Esophagus mucosa (tissue), 1 donor: ENCODE measurements around the gene CD83. TPM values are rescaled to one million over a fixed set of nuclear protein-coding genes. Genes with fewer than 3 reads are reported as not detected.
"Not testable (repeated sequence)": the region's sequence is repeated elsewhere in the genome, so short reads cannot be mapped to it uniquely, and the experiment has no call there.

Source experiments
- ATAC-seq: fragments of 200-7000 bp; cut with Tn5 transposase; one replicate; pipeline ENCODE4 v1.9.1; 2020
- total RNA-seq: library from RNA; stranded (reverse); gene quantifications from one replicate; pipeline ENCODE4 v1.2.4, GENCODE V29; 2023
- donor health status: DM: yes; HTN: yes; CAD: no.

Gene CD83
- total RNA-seq, 1 donor from 2014 or later = 0.48 TPM

GRCh38 chr6:14149739-14150130, 32.2 kb downstream of the CD83 start:
- no peak for ATAC-seq

DNA sequence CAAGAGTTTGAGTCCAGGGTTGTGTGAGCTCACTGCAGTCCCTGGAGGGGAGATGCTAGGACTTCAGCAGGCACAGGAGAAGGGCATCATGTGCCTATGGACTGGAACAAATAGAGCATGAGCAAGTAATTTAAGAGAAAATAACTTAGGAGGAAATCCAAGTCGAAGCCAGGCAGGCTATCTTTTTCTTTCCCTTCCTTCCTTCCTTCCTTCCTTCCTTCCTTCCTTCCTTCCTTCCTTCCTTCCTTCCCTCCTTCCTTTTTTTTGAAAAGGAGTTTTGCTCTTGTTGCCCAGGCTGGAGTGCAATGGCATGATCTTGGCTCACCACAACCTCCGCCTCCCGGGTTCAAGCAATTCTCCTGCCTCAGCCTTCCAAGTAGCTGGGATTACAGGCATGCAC, 33.7 kb downstream of the CD83 start:
- ATAC-seq = not testable (repeated sequence)

DNA sequence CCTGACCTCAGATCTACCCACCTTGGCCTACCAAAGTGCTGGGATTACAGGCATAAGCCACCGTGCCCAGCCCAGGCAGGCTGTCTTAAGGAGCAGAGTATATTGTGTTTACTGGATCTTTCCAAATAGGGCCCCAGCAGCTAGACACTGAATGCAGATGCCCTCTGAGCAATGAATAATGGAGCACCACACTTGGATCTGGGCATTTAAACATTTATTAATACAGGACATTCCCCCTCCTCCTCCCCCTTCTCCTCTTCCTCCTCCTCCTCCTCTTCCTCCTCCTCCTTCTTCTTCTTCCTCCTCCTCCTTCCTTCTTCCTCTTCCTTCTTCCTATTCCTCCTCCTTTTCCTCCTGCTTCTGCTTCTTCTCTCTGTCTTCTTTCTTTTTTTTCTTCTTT, 34.2 kb downstream of the CD83 start:
- no peak for ATAC-seq

DNA sequence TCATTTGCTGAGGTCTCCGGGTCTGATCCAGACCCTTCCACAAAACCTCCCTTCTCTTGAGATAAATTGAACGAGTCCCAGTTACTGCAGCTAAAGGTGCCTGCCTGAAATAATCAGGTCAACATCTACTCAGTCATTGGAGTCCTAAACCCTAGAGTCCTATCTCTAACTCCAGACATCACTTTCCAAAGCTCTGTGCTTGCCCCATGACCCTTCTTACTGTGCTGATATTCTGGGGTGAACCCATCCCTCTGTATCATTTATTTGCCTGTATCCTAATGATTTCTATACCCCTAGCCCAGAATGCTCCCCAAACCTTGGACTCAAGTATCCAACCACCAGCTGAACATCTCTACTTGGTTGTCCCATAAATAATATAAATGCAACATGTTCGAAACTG, 35.7 kb downstream of the CD83 start:
- ATAC-seq = no peak

- no peak for ATAC-seq
Observed at GRCh38 chr6:14159090-14159489, 41.5 kb downstream of the CD83 start.

- no peak for ATAC-seq
Observed at GRCh38 chr6:14162826-14163225, 45.3 kb downstream of the CD83 start.

- no peak for ATAC-seq
Observed at GRCh38 chr6:14165091-14165490, 47.5 kb downstream of the CD83 start.

DNA sequence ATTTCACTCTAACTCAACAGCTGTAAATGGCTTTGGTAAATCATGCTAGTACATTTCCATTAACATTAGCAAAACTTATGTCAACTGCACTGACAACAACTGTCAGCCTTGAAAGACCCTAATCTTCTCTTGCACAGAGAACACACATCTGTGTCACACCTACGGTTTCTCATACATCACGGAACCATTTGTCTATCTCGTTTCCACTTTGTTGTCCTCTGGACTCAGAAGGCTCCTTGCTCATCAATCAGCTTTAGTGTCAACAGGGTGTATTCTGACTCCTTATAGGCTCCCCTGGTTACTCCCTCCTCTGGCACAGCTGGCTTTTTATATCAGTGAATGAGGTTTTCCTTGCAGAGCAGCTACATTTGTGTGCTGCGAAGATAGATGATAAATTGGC, 49.3 kb downstream of the CD83 start:
- ATAC-seq = no peak

DNA sequence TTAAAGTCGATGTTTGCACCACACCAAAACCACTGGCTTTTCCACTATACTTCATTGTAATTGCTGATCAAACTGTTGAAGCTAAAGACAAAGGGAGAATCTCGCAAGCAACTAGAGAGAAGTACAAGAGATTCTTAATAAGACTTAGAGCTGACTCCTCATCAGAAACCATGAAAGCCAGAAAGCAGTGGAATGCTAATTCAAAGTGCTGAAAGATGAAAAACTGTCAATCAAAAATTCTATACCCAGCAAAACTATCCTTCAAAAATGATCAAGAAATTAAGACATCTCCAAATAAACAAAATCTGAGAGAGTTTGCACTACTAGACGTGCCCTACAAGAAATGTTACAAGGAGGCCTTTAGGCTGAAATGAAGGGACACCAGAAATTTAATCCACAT, 52.6 kb downstream of the CD83 start:
- ATAC-seq = no peak

DNA sequence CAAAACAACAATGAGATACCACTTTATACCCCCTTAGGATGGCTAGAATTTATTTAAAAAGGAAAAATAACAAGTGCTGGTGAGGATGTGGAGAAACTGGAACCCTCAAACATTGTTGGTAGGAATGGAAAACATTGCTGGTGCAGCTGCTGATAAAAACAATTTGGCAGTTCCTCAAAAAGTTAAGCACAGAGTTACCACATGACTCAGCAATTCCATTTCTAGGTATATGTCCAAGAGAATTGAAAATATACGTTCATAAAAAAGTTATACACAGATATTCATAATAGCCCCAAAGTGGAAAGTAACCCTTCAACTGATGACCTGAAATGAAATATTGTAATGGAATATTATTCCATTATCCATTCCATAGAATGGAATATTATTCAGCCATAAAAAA, 55.0 kb downstream of the CD83 start:
- no peak for ATAC-seq

GRCh38 chr6:14174226-14174625, 56.7 kb downstream of the CD83 start:
- no peak for ATAC-seq

DNA sequence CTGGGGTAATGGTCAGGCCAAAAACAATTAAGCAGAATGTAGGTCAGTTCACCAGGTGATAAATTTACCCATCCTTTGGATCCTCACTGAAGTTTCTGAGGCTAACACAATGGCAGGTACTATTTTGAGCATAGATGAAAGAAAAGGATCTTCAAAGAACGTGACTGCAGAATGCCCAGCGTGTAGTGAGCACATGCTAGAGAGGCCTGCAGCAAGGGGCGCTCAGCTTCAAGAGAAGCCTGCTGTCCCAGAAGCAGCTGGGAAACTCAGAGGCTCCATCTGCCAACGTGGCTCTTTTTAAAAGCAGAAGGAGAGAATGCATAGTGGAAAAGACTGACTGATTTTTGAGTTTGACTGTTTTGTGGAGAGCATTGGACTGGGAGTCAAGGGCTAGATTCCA, 57.4 kb downstream of the CD83 start:
- ATAC-seq = no peak

GRCh38 chr6:14176429-14176828, 58.9 kb downstream of the CD83 start:
- ATAC-seq = no peak

- peak; percentile 8 for ATAC-seq
Observed at GRCh38 chr6:14177413-14178082, 60.0 kb downstream of the CD83 start.

DNA sequence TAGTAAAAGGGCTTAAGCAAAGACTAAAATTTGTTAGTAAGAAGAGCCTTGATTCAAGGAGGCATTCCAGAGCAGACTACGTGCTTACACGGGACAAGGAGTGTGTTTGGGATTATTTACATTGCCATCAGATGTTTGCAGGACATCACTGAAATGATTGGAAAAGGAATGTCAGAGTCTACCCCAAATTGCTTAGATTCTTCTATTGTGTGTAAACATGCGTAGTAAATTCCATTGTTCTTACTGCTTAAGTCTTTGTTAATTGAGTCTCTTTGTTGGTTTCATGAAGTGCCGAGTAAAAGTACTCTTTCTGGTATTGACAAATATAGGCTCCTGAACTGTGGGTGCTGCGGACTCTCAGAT, 60.5 kb downstream of the CD83 start:
- no peak for ATAC-seq

- ATAC-seq = no peak
Observed at GRCh38 chr6:14180609-14181008, 63.0 kb downstream of the CD83 start.

- ATAC-seq = no peak
Observed at GRCh38 chr6:14182916-14183315, 65.3 kb downstream of the CD83 start.

Other genes starting within 250 kb of the CD83 start
- 0.20 TPM for gene RNF182, start 192.8 kb upstream of the CD83 start, total RNA-seq